Fibroblast of gingiva (primary cell): ENCODE results near the gene CERS6.
A peak's percentile ranks its signal among the peaks of the same experiment; 100 is the strongest.

Experiments used
- DNase-seq: peaks from one replicate; pipeline ENCODE4 v3.0.0-alpha.2; 2011; ENCODE audit warnings: low read depth

The CERS6 gene

GRCh38 chr2:168530982-168531622, 75.0 kb downstream of the CERS6 start:
- DNase-seq = peak; percentile 87

- no peak for DNase-seq
Measured at GRCh38 chr2:168534926-168535325, 78.9 kb downstream of the CERS6 start.

GRCh38 chr2:168536925-168537466, 80.9 kb downstream of the CERS6 start:
- DNase-seq = no peak

GRCh38 chr2:168538133-168538532, 82.1 kb downstream of the CERS6 start:
- no peak for DNase-seq

GRCh38 chr2:168538534-168538933, 82.5 kb downstream of the CERS6 start:
- no peak for DNase-seq

- DNase-seq = no peak
Measured at GRCh38 chr2:168539945-168540344, 83.9 kb downstream of the CERS6 start.

- no peak for DNase-seq
Measured at GRCh38 chr2:168541858-168542257, 85.8 kb downstream of the CERS6 start.

GRCh38 chr2:168543037-168543436, 87.0 kb downstream of the CERS6 start:
- DNase-seq = no peak

- no peak for DNase-seq
Measured at GRCh38 chr2:168543935-168544334, 87.9 kb downstream of the CERS6 start.

GRCh38 chr2:168545439-168546082, 89.5 kb downstream of the CERS6 start:
- peak; percentile 72 for DNase-seq

- peak; percentile 27 for DNase-seq
Measured at GRCh38 chr2:168550670-168551069, 94.6 kb downstream of the CERS6 start.

- no peak for DNase-seq
Measured at GRCh38 chr2:168552450-168552856, 96.4 kb downstream of the CERS6 start.

- DNase-seq = no peak
Measured at GRCh38 chr2:168555283-168555682, 99.2 kb downstream of the CERS6 start.

- peak; percentile 28 for DNase-seq
Measured at GRCh38 chr2:168559187-168559586, 103.1 kb downstream of the CERS6 start.

- no peak for DNase-seq
Measured at GRCh38 chr2:168560817-168561499, 104.9 kb downstream of the CERS6 start.

GRCh38 chr2:168561991-168562390, 105.9 kb downstream of the CERS6 start:
- no peak for DNase-seq

GRCh38 chr2:168562971-168563370, 106.9 kb downstream of the CERS6 start:
- DNase-seq = no peak

GRCh38 chr2:168564641-168565040, 108.6 kb downstream of the CERS6 start:
- DNase-seq = no peak

- DNase-seq = peak; percentile 24
Measured at GRCh38 chr2:168565112-168565511, 109.0 kb downstream of the CERS6 start.

- DNase-seq = no peak
Measured at GRCh38 chr2:168565512-168565911, 109.4 kb downstream of the CERS6 start.

- DNase-seq = peak; percentile 52
Measured at GRCh38 chr2:168566974-168567665, 111.0 kb downstream of the CERS6 start.

GRCh38 chr2:168567836-168568235, 111.8 kb downstream of the CERS6 start:
- DNase-seq = no peak
